Measurements from ENCODE around the gene RCBTB2. TPM values are rescaled to one million over a fixed set of nuclear protein-coding genes. Genes with fewer than 3 reads are reported as not detected.

Gene RCBTB2
- total RNA-seq, 1 donor from 2014 or later = 1.8 TPM

DNA sequence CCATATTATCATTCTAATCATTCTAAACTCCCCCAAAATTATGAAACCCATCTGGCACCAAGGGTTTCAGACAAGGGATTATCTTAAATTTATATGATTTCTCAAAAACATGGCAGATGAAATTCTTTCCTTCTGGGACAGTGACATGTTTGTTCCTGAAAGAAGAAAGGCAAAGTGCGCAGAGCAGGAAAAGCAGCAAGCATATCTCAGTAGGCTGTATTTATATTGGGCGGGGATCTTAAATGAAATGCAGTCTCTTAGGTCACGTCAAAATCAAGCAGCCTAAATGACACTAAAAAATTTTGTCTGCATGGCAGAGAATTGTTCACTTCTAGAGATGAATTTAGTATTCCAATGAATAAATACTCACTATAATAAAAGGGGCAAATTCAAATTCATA, 49.3 kb downstream of the RCBTB2 start:
- TF ChIP-seq, protein P1, sequence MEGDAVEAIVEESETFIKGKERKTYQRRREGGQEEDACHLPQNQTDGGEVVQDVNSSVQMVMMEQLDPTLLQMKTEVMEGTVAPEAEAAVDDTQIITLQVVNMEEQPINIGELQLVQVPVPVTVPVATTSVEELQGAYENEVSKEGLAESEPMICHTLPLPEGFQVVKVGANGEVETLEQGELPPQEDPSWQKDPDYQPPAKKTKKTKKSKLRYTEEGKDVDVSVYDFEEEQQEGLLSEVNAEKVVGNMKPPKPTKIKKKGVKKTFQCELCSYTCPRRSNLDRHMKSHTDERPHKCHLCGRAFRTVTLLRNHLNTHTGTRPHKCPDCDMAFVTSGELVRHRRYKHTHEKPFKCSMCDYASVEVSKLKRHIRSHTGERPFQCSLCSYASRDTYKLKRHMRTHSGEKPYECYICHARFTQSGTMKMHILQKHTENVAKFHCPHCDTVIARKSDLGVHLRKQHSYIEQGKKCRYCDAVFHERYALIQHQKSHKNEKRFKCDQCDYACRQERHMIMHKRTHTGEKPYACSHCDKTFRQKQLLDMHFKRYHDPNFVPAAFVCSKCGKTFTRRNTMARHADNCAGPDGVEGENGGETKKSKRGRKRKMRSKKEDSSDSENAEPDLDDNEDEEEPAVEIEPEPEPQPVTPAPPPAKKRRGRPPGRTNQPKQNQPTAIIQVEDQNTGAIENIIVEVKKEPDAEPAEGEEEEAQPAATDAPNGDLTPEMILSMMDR (IDR thresholded peaks at IDR 0.05; ENCODE audit: insufficient read depth, low read length, severe bottlenecking) = no peak
- Histone ChIP-seq H3K27me3 (ENCODE audit: control insufficient read depth, insufficient read depth, low read length) (no peaks in the 10 kb centered on the region), H3K4me3 (ENCODE audit: low read depth, low read length) (no peak overlapping the region), H3K36me3 (ENCODE audit: control insufficient read depth, insufficient read depth, low read length) (peaks cover 2% of the 10 kb centered on the region)
- DNase-seq (ENCODE audit: low read depth) (no peak), FAIRE-seq (no peak)

DNA sequence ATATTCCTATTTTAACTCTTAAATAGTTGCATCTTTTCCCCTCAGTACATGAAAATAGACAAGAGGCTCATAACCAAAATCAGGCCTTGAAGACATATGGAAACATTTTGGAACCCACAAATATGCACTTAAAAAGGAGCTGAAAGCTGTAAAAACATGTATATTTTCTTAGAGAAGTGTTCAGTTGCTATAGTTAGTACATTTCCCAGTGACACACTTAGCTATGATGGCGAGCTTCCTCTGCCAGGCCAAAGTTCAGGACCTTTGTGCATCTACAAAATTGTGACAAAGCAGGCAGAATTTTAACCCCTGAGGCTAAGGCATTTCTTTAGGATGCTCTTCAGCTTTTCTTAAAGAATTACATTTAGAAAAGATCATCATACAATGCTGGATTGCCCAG, 54.5 kb downstream of the RCBTB2 start:
- TF ChIP-seq, protein P1 (IDR thresholded peaks at IDR 0.05; ENCODE audit: insufficient read depth, low read length, severe bottlenecking) = no peak
- FAIRE-seq (no peak), DNase-seq (ENCODE audit: low read depth) (no peak)
- Histone ChIP-seq H3K36me3 (ENCODE audit: control insufficient read depth, insufficient read depth, low read length) (peaks cover 4% of the 10 kb centered on the region), H3K27me3 (ENCODE audit: control insufficient read depth, insufficient read depth, low read length) (no peaks in the 10 kb centered on the region), H3K4me3 (ENCODE audit: low read depth, low read length) (no peak overlapping the region)

DNA sequence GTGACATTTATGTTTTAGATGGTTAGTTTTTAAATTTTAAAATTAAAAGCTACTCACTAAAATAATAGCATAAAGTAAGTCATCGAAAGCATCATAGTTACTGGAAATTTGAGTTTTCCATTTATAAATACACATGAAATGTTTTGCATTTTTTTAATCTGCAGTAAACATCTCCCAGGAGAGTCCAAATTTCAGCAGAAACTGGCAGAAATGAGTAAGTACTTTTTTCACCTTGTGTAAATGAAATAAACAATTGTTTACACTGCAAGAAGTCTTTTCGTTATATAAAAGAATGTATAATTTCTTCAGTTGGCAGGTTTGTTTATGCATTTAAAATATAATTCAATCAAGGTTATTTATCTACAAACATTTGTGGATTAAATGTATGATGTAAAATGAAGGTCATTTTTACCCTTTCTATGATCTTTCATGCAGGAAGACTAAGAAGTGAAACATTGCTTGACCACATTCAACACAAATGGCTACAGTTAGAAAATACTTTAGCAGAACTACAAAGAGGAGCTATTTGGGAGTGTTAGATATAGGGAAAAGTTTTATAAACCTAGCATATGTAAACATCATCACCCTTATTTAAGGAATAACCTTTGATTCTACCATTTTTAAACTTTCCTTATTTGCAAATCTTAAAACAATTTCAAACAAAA, 55.6 kb downstream of the RCBTB2 start:
- no peaks in the 10 kb centered on the region for H3K27me3 ChIP-seq (ENCODE audit: control insufficient read depth, insufficient read depth, low read length)
- no peak overlapping the region for H3K4me3 ChIP-seq (ENCODE audit: low read depth, low read length)
- no peak for DNase-seq (ENCODE audit: low read depth)
- H3K36me3 ChIP-seq (ENCODE audit: control insufficient read depth, insufficient read depth, low read length) = peaks cover 4% of the 10 kb centered on the region
- no peak for FAIRE-seq
- TF ChIP-seq, protein P1 (IDR thresholded peaks at IDR 0.05; ENCODE audit: insufficient read depth, low read length, severe bottlenecking) = no peak

DNA sequence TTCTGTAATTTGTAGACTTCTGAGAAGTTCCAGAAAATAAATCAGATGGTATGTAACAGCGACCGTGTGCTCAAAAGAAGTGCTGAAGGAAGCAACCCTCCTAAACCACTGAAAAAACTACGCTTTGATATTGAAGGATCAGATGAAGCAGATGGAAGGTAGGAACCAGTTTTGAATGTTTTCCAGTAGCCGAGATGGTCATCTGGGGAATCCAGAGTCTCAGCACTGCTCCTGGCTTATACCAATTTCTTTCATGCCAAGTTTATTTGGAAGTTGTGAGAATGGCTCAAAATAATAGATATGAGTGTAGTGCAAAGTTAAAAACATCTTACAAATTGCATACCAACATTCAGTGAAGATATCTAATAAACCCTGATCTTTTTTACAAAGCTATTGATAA, 56.2 kb downstream of the RCBTB2 start:
- H3K36me3 ChIP-seq (ENCODE audit: control insufficient read depth, insufficient read depth, low read length) = peaks cover 4% of the 10 kb centered on the region
- H3K27me3 ChIP-seq (ENCODE audit: control insufficient read depth, insufficient read depth, low read length) = no peaks in the 10 kb centered on the region
- TF ChIP-seq, protein P1 (IDR thresholded peaks at IDR 0.05; ENCODE audit: insufficient read depth, low read length, severe bottlenecking) = no peak
- DNase-seq (ENCODE audit: low read depth) (no peak), FAIRE-seq (no peak)
- no peak overlapping the region for H3K4me3 ChIP-seq (ENCODE audit: low read depth, low read length)

DNA sequence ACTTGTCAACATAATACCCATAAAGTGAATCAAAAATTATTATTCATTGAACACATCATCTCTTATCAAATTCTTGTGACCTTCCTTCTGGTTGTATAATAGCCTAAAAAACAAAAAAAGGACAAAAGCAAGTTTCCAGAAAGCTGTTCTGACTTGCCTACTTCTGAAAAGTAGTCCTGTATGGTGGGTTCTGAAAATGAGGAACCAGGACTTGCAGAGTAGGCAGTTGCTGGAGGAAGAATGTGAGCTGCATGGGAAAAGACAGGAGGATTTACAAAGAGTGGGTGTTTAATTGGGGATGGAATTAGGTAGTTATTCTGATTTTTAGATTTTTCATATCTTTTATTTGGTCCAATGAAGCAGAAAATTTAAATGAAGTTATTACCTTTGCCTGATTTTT, 56.7 kb downstream of the RCBTB2 start:
- Histone ChIP-seq H3K27me3 (ENCODE audit: control insufficient read depth, insufficient read depth, low read length) (no peaks in the 10 kb centered on the region), H3K4me3 (ENCODE audit: low read depth, low read length) (no peak overlapping the region), H3K36me3 (ENCODE audit: control insufficient read depth, insufficient read depth, low read length) (peaks cover 4% of the 10 kb centered on the region)
- no peak for FAIRE-seq
- TF ChIP-seq, protein P1 (IDR thresholded peaks at IDR 0.05; ENCODE audit: insufficient read depth, low read length, severe bottlenecking) = no peak
- no peak for DNase-seq (ENCODE audit: low read depth)

DNA sequence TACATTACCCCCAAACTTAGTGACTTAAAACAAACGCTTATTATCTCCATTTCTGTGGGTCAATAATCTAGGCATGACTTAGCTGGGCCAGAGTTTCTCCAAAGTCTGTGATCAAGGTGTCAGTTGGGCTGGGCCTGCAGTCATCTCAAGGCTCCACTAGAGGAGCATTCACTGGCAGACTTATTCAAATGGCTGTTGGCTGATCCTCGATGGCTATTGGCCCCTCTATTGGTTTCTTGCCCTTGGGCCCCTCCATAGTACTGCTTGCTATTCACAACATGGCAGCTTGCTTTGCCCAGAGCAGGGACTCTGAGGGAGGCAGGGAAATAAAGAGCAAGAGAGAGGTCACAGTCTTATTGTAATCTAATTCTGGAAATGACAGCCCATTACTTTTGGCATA, 57.6 kb downstream of the RCBTB2 start:
- TF ChIP-seq, protein P1 (IDR thresholded peaks at IDR 0.05; ENCODE audit: insufficient read depth, low read length, severe bottlenecking) = no peak
- Histone ChIP-seq H3K27me3 (ENCODE audit: control insufficient read depth, insufficient read depth, low read length) (no peaks in the 10 kb centered on the region), H3K4me3 (ENCODE audit: low read depth, low read length) (no peak overlapping the region), H3K36me3 (ENCODE audit: control insufficient read depth, insufficient read depth, low read length) (peaks cover 4% of the 10 kb centered on the region)
- DNase-seq (ENCODE audit: low read depth) = no peak
- no peak for FAIRE-seq

Measured in bronchial epithelial cell (primary cell).